H9 (cell line): ENCODE results near the gene FNIP2. TPM values are rescaled to one million over a fixed set of nuclear protein-coding genes. Genes with fewer than 3 reads are reported as not detected.

Experiments
- DNase-seq: peaks from one replicate; pipeline ENCODE4 v3.0.0-alpha.2; 2017
- H2AFZ ChIP-seq: one replicate; pipeline ENCODE4 v1.6.1; 2013; ENCODE audit warnings: mild to moderate bottlenecking, low read length, control low read depth, moderate library complexity
- H2AK5ac ChIP-seq: 2 replicates; pipeline ENCODE4 v1.6.1; 2013; ENCODE audit warnings: low read length, control low read depth, mixed read lengths; ENCODE audit not compliant: insufficient read length
- H2BK120ac ChIP-seq: one replicate; pipeline ENCODE4 v1.6.1; 2013; ENCODE audit warnings: low read depth, mild to moderate bottlenecking, low read length, control low read depth, inconsistent platforms; ENCODE audit not compliant: poor library complexity, severe bottlenecking
- H2BK12ac ChIP-seq: 2 replicates; pipeline ENCODE4 v1.6.1; 2013; ENCODE audit warnings: low read length, control low read depth, mixed read lengths, low read depth; ENCODE audit not compliant: insufficient read length
- H2BK15ac ChIP-seq: 2 replicates; pipeline ENCODE4 v1.6.1; 2013; ENCODE audit warnings: low read depth, low read length, control low read depth
- H2BK20ac ChIP-seq: one replicate; pipeline ENCODE4 v1.6.1; 2013; ENCODE audit warnings: low read depth, mild to moderate bottlenecking, low read length, control low read depth, inconsistent platforms; ENCODE audit not compliant: poor library complexity, severe bottlenecking
- H2BK5ac ChIP-seq: 2 replicates; pipeline ENCODE4 v1.6.1; 2013; ENCODE audit warnings: low read length, control low read depth, mixed read lengths; ENCODE audit not compliant: insufficient read length
- H3K14ac ChIP-seq: 2 replicates; pipeline ENCODE4 v1.6.1; 2013; ENCODE audit warnings: low read length, control low read depth; ENCODE audit not compliant: insufficient read depth
- H3K18ac ChIP-seq: 2 replicates; pipeline ENCODE4 v1.6.1; 2013; ENCODE audit warnings: low read depth, mild to moderate bottlenecking, mixed read lengths, low read length, control low read depth; ENCODE audit not compliant: insufficient read length
- H3K23ac ChIP-seq: 2 replicates; pipeline ENCODE4 v1.6.1; 2013; ENCODE audit warnings: low read length, control low read depth, mixed read lengths, low read depth; ENCODE audit not compliant: insufficient read length
- H3K23me2 ChIP-seq: 2 replicates; pipeline ENCODE4 v1.6.1; 2013; ENCODE audit warnings: low read depth, mild to moderate bottlenecking, mixed read lengths, low read length, control low read depth; ENCODE audit not compliant: insufficient read length, poor library complexity, severe bottlenecking
- H3K27ac ChIP-seq: 2 replicates; pipeline ENCODE4 v1.5.1; 2013; ENCODE audit warnings: low read length, control low read depth, mixed read lengths, low read depth; ENCODE audit not compliant: insufficient read length
- H3K27me3 ChIP-seq: 2 replicates; pipeline ENCODE4 v1.6.1; 2013; ENCODE audit warnings: low read length, control low read depth, inconsistent platforms; ENCODE audit not compliant: insufficient read depth
- H3K4ac ChIP-seq: 2 replicates; pipeline ENCODE4 v1.6.1; 2013; ENCODE audit warnings: low read depth, mild to moderate bottlenecking, control low read depth, inconsistent platforms, low read length, moderate library complexity
- H3K4me1 ChIP-seq: 2 replicates; pipeline ENCODE4 v1.6.1; 2013; ENCODE audit warnings: low read length, control low read depth, inconsistent platforms; ENCODE audit not compliant: insufficient read depth
- H3K4me2 ChIP-seq: 2 replicates; pipeline ENCODE4 v1.6.1; 2013; ENCODE audit warnings: low read length, control low read depth, mixed read lengths; ENCODE audit not compliant: insufficient read length, insufficient read depth
- H3K56ac ChIP-seq: 2 replicates; pipeline ENCODE4 v1.6.1; 2013; ENCODE audit warnings: low read depth, mild to moderate bottlenecking, mixed read lengths, low read length, control low read depth; ENCODE audit not compliant: insufficient read length
- H3K79me1 ChIP-seq: 2 replicates; pipeline ENCODE4 v1.6.1; 2013; ENCODE audit warnings: low read depth, mild to moderate bottlenecking, moderate library complexity, low read length, control low read depth, inconsistent platforms; ENCODE audit not compliant: insufficient read depth, poor library complexity, severe bottlenecking
- H3K79me2 ChIP-seq: 2 replicates; pipeline ENCODE4 v1.6.1; 2013; ENCODE audit warnings: low read length, control low read depth, inconsistent platforms; ENCODE audit not compliant: insufficient read depth
- H3K9ac ChIP-seq: 2 replicates; pipeline ENCODE4 v1.6.1; 2013; ENCODE audit warnings: low read length, control low read depth, mixed read lengths; ENCODE audit not compliant: insufficient read length; ENCODE audit errors: extremely low read depth
- H3K9me3 ChIP-seq: one replicate; pipeline ENCODE4 v1.6.1; 2013; ENCODE audit warnings: low read depth, low read length, inconsistent platforms; ENCODE audit not compliant: control insufficient read depth
- H3T11ph ChIP-seq: one replicate; pipeline ENCODE4 v1.6.1; 2013; ENCODE audit warnings: mild to moderate bottlenecking, low read length, control low read depth, inconsistent platforms
- H4K20me1 ChIP-seq: one replicate; pipeline ENCODE4 v1.6.1; 2013; ENCODE audit not compliant: control insufficient read depth, insufficient read length, insufficient read depth
- H4K5ac ChIP-seq: 2 replicates; pipeline ENCODE4 v1.6.1; 2013; ENCODE audit warnings: low read depth, mild to moderate bottlenecking, mixed read lengths, low read length, control low read depth; ENCODE audit not compliant: insufficient read length
- H4K8ac ChIP-seq: replicated peaks from 2 replicates; pipeline ENCODE4 v1.6.1; 2013; ENCODE audit warnings: low read length, control low read depth, mixed read lengths, low read depth; ENCODE audit not compliant: insufficient read length
- H4K91ac ChIP-seq: 2 replicates; pipeline ENCODE4 v1.6.1; 2013; ENCODE audit warnings: low read depth, mild to moderate bottlenecking, moderate library complexity, mixed read lengths, low read length, control low read depth; ENCODE audit not compliant: insufficient read length
- H3K27ac Mint-ChIP-seq, 3 experiments: 2 replicates in 2 of 3; 3 replicates in 1 of 3; pipeline ENCODE4 v1.8.0; 2020 to 2021; ENCODE audit warnings: mixed read lengths in 3 of 3, mild to moderate bottlenecking in 1 of 3, moderate library complexity in 1 of 3
- H3K27me3 Mint-ChIP-seq: 2 replicates; pipeline ENCODE4 v1.8.0; 2021; ENCODE audit warnings: low read depth, mild to moderate bottlenecking, moderate library complexity, mixed read lengths
- H3K36me3 Mint-ChIP-seq, 3 experiments: 2 replicates in 2 of 3; 3 replicates in 1 of 3; pipeline ENCODE4 v1.8.0; 2020 to 2021; ENCODE audit warnings: low read depth in 3 of 3, mixed read lengths in 3 of 3; ENCODE audit not compliant: insufficient read depth in 1 of 3
- H3K4me1 Mint-ChIP-seq, 2 experiments: 2 replicates each; pipeline ENCODE4 v1.8.0; 2020; ENCODE audit warnings: mixed read lengths in 2 of 2
- H3K4me3 Mint-ChIP-seq, 2 experiments: 2 replicates in 1 of 2; 3 replicates in 1 of 2; pipeline ENCODE4 v1.8.0; 2020 to 2021; ENCODE audit warnings: mild to moderate bottlenecking in 2 of 2, mixed read lengths in 2 of 2, moderate library complexity in 1 of 2
- H3K9me3 Mint-ChIP-seq, 2 experiments: 2 replicates in 1 of 2; 3 replicates in 1 of 2; pipeline ENCODE4 v1.8.0; 2020; ENCODE audit warnings: mild to moderate bottlenecking in 2 of 2, mixed read lengths in 2 of 2, moderate library complexity in 1 of 2
- CTCF ChIP-seq: fragments of 200-600 bp; sonication (generic); conservative IDR thresholded peaks from 3 replicates; pipeline ENCODE4 v1.8.0; 2021; ENCODE audit warnings: antibody characterized with exemption, mild to moderate bottlenecking
- total RNA-seq: library from RNA; stranded (reverse); gene quantifications from 2 replicates; pipeline ENCODE4 v1.2.1, GENCODE V29; 2021

FNIP2 gene
- total RNA-seq, 1 experiment from 2014 or later = 9.6 TPM

- H3K18ac ChIP-seq = no peak overlapping the region
- no peak overlapping the region for H3T11ph ChIP-seq
- H2BK15ac ChIP-seq = no peak overlapping the region
- no peak overlapping the region for H3K14ac ChIP-seq
- no peak overlapping the region for H3K4me2 ChIP-seq
- H4K91ac ChIP-seq = no peak overlapping the region
- no peak overlapping the region for H2BK12ac ChIP-seq
- no peaks in the 10 kb centered on the region for H3K4me1 Mint-ChIP-seq
- no peaks in the 10 kb centered on the region for H3K9me3 ChIP-seq
- no peaks in the 10 kb centered on the region for H3K27me3 ChIP-seq
- H3K9ac ChIP-seq = no peak overlapping the region
- no peak overlapping the region for H2AFZ ChIP-seq
- no peak overlapping the region for H4K5ac ChIP-seq
- H3K4ac ChIP-seq = no peak overlapping the region
- H2BK20ac ChIP-seq = no peak overlapping the region
- peaks cover 19 to 23% of the 10 kb centered on the region in 2 experiments for H3K9me3 Mint-ChIP-seq
- no peak overlapping the region for H2BK120ac ChIP-seq
- no peaks in the 10 kb centered on the region for H4K20me1 ChIP-seq
- H3K27ac ChIP-seq = no peak overlapping the region
- no peak overlapping the region; a peak in 1 of 7 replicates for H3K27ac Mint-ChIP-seq
- no peak overlapping the region for H4K8ac ChIP-seq
- H3K23ac ChIP-seq = no peak overlapping the region
- DNase-seq = no peak
- no peaks in the 10 kb centered on the region for H3K79me1 ChIP-seq
- H2AK5ac ChIP-seq = no peak overlapping the region
- H3K4me1 ChIP-seq = no peaks in the 10 kb centered on the region
- no peak overlapping the region for H2BK5ac ChIP-seq
- peaks cover 3 to 19% (median 7%) of the 10 kb centered on the region in 3 experiments; a peak in 3 of 7 replicates for H3K36me3 Mint-ChIP-seq
- TF ChIP-seq CTCF = no peak
- no peaks in the 10 kb centered on the region for H3K79me2 ChIP-seq
- H3K56ac ChIP-seq = no peak overlapping the region
- H3K4me3 Mint-ChIP-seq = no peak overlapping the region
- H3K23me2 ChIP-seq = no peaks in the 10 kb centered on the region
- no peaks in the 10 kb centered on the region; the same call in 1 of the 2 replicates for H3K27me3 Mint-ChIP-seq
Measured at GRCh38 chr4:158756588-158756987, 12.2 kb upstream of the FNIP2 start.
